Esophagus squamous epithelium (tissue), 5 donors: ENCODE data around the gene CTDSPL. TPM values are rescaled to one million over a fixed set of nuclear protein-coding genes. Genes with fewer than 3 reads are reported as not detected.
A peak's percentile ranks its signal among the peaks of the same experiment; 100 is the strongest.
"Not testable (repeated sequence)": the region's sequence is repeated elsewhere in the genome, so short reads cannot be mapped to it uniquely, and the experiment has no call there.

ENCODE experiments used
- DNase-seq: peaks from one replicate; lab custom pipeline; 2025; lab: John Stamatoyannopoulos, UW
- H3K27ac ChIP-seq, 4 donors: fragments of 200-600 bp; sonication (generic); one replicate each; pipeline ENCODE4 v1.5.1; 2016 to 2019; ENCODE audit warnings: mild to moderate bottlenecking in 1 of 4
- H3K27me3 ChIP-seq, 4 donors: fragments of 200-600 bp; sonication (generic); 1 replicate in 3 of 4; 2 replicates in 1 of 4; pipeline versions ENCODE4 v1.5.1 to v1.6.0; 2017 to 2021; ENCODE audit warnings: antibody characterized with exemption in 1 of 4
- H3K36me3 ChIP-seq, 3 donors: fragments of 200-600 bp; sonication (generic); one replicate each; pipeline ENCODE4 v1.5.1; 2016 to 2019
- H3K4me1 ChIP-seq, 3 donors: fragments of 200-600 bp; sonication (generic); one replicate each; pipeline ENCODE4 v1.5.1; 2017 to 2019
- H3K4me3 ChIP-seq, 4 donors: fragments of 200-600 bp; sonication (generic); 1 replicate in 3 of 4; 2 replicates in 1 of 4; pipeline ENCODE4 v1.5.1; 2016 to 2019; ENCODE audit warnings: mild to moderate bottlenecking in 2 of 4, moderate library complexity in 1 of 4
- H3K9me3 ChIP-seq, 3 donors: fragments of 200-600 bp; sonication (generic); one replicate each; pipeline ENCODE4 v1.5.1; 2016 to 2019
- CTCF ChIP-seq, 6 experiments: fragments of 450-650 bp in 4 of 6; fragments of 200-600 bp in 2 of 6; sonication (generic) in 2 of 6; IDR thresholded peaks; one replicate each; pipeline ENCODE4 v1.5.1; 2016 to 2019; ENCODE audit warnings: antibody characterized with exemption in 6 of 6, mild to moderate bottlenecking in 4 of 6, moderate library complexity in 4 of 6
- POLR2A ChIP-seq, 4 donors: fragments of 450-650 bp; IDR thresholded peaks; one replicate each; pipeline ENCODE4 v1.6.1; 2017; ENCODE audit warnings: antibody characterized with exemption in 4 of 4, mild to moderate bottlenecking in 4 of 4, moderate library complexity in 3 of 4
- WGBS, 2 donors: methylation state at CpG; one replicate each; pipeline ENCODE4 v1.1.5; 2018; 5-methylcytosine and 5-hydroxymethylcytosine counted together
- intact Hi-C: fragments of 100-400 bp; cut with DNase I; formaldehyde crosslinking; loops from one replicate; pipeline ENCODE4 v1.15.0; 2022
- total RNA-seq, 4 donors: library from RNA; depleted of rRNA; stranded (reverse); fragments of >200 nt; gene quantifications; one replicate each; pipeline ENCODE4 v1.1.0, GENCODE V29; 2016
- donor health status: DM: yes; HTN: yes; CAD: no.

Gene CTDSPL
- total RNA-seq, 4 donors from 2014 or later: 20.7 to 55.1 (median 30.8) TPM

GRCh38 chr3:37986479-37987314, 125.0 kb downstream of the CTDSPL start:
- no peak for DNase-seq
- Histone ChIP-seq H3K9me3 (no peaks in the 10 kb centered on the region), H3K27me3 (no peaks in the 10 kb centered on the region), H3K4me1 (peaks cover 5 to 63% (median 37%) of the 10 kb centered on the region in 3 donors), H3K4me3 (no peak overlapping the region), H3K36me3 (peaks cover 0 to 13% (median 0%) of the 10 kb centered on the region in 3 donors), H3K27ac (peak overlapping the region in 3 of 4 donors; percentile 40 to 48 (median 44))
- TF ChIP-seq CTCF (IDR thresholded peaks at IDR 0.05) (no peak), POLR2A (IDR thresholded peaks at IDR 0.05) (no peak)
- intact Hi-C loops: no loop called here
- WGBS, 2 donors: 56 to 68% methylated on average over 3 to 5 of the region's 12 CpGs

GRCh38 chr3:37987315-37987697, 125.6 kb downstream of the CTDSPL start:
- DNase-seq: no peak
- TF ChIP-seq POLR2A (IDR thresholded peaks at IDR 0.05) (no peak), CTCF (IDR thresholded peaks at IDR 0.05) (no peak)
- WGBS, 2 donors: 80% methylated on average over 1 of the region's 2 CpGs; no CpG with 5 or more reads in 1 of the 2 donors

GRCh38 chr3:37987751-37988179, 126.1 kb downstream of the CTDSPL start:
- peaks cover 5 to 71% (median 37%) of the 10 kb centered on the region in 3 donors for H3K4me1 ChIP-seq
- no peak for DNase-seq
- WGBS, 2 donors: 74 to 75% methylated on average over 5 to 6 of the region's 7 CpGs
- peaks cover 0 to 2% (median 0%) of the 10 kb centered on the region in 3 donors for H3K36me3 ChIP-seq
- H3K27me3 ChIP-seq: no peaks in the 10 kb centered on the region
- intact Hi-C loops: no loop called here
- no peak overlapping the region for H3K4me3 ChIP-seq
- TF ChIP-seq CTCF (IDR thresholded peaks at IDR 0.05) (no peak), POLR2A (IDR thresholded peaks at IDR 0.05) (no peak)
- no peak overlapping the region for H3K27ac ChIP-seq
- no peaks in the 10 kb centered on the region for H3K9me3 ChIP-seq

More at GRCh38 chr3:37987315-37987697, 125.6 kb downstream of the CTDSPL start:
- no peaks in the 10 kb centered on the region for H3K9me3 ChIP-seq
- no peak overlapping the region for H3K4me3 ChIP-seq
- peaks cover 0 to 7% (median 0%) of the 10 kb centered on the region in 3 donors for H3K36me3 ChIP-seq
- H3K4me1 ChIP-seq: peaks cover 5 to 67% (median 37%) of the 10 kb centered on the region in 3 donors
- intact Hi-C loops: no loop called here
- no peaks in the 10 kb centered on the region for H3K27me3 ChIP-seq
- H3K27ac ChIP-seq: peak overlapping the region in 2 of 4 donors; percentile 40 to 44

- WGBS, 2 donors: 85 to 89% methylated on average over 10 of the region's 10 CpGs
- H3K36me3 ChIP-seq, DNase-seq, H3K27me3 ChIP-seq, H3K9me3 ChIP-seq, intact Hi-C loops, H3K27ac ChIP-seq, H3K4me3 ChIP-seq: not testable (repeated sequence)
- peaks cover 5 to 77% (median 37%) of the 10 kb centered on the region in 3 donors for H3K4me1 ChIP-seq
These were observed 126.7 kb downstream of the CTDSPL start for GRCh38 chr3:37988376-37988775.

- 82 to 83% methylated on average over 14 to 15 of the region's 15 CpGs for WGBS, 2 donors
- Histone ChIP-seq H3K9me3 (no peaks in the 10 kb centered on the region), H3K27me3 (no peaks in the 10 kb centered on the region), H3K4me1 (peaks cover 5 to 77% (median 36%) of the 10 kb centered on the region in 3 donors), H3K27ac (no peak overlapping the region), H3K4me3 (no peak overlapping the region), H3K36me3 (no peaks in the 10 kb centered on the region)
- no peak for TF ChIP-seq CTCF (IDR thresholded peaks at IDR 0.05)
- intact Hi-C loops: no loop called here
- no peak for DNase-seq
These were observed 127.3 kb downstream of the CTDSPL start for GRCh38 chr3:37988931-37989525.
